H1 (cell line): ENCODE results near the gene ENO2. TPM values are rescaled to one million over a fixed set of nuclear protein-coding genes. Genes with fewer than 3 reads are reported as not detected.

Source experiments
- CBX5 ChIP-seq: fragments of 300-800, 300-1000 bp; sonication (generic); IDR thresholded peaks from 2 replicates; pipeline ENCODE4 v1.7.1; 2016; ENCODE audit warnings: antibody characterized with exemption, low read length, low read depth
- CTBP2 ChIP-seq: IDR thresholded peaks from 2 replicates; pipeline ENCODE4 v1.7.0; 2011; ENCODE audit warnings: borderline replicate concordance, mild to moderate bottlenecking, moderate library complexity, mixed read lengths, low read length; ENCODE audit not compliant: insufficient read depth, insufficient read length
- EGR1 ChIP-seq: IDR thresholded peaks from 2 replicates; pipeline ENCODE4 v1.6.1; 2011; ENCODE audit warnings: low read depth, low read length, borderline replicate concordance
- EZH2 ChIP-seq: fragments of 200-600 bp; sonication (generic); IDR thresholded peaks from 2 replicates; pipeline ENCODE4 v1.7.1; 2012; ENCODE audit warnings: low read depth, mild to moderate bottlenecking, moderate library complexity, low read length, inconsistent platforms; ENCODE audit not compliant: severe bottlenecking
- FOSL1 ChIP-seq: IDR thresholded peaks from 2 replicates; pipeline ENCODE4 v1.6.1; 2011; ENCODE audit warnings: mild to moderate bottlenecking, low read depth, low read length, moderate library complexity; ENCODE audit not compliant: insufficient read depth
- KDM4A ChIP-seq: IDR thresholded peaks from one replicate; pipeline ENCODE4 v1.7.1; 2012; ENCODE audit warnings: low read depth, mild to moderate bottlenecking, moderate library complexity, low read length, inconsistent platforms; ENCODE audit not compliant: severe bottlenecking
- MAFK ChIP-seq: IDR thresholded peaks from 2 replicates; pipeline ENCODE4 v1.6.1; 2012; ENCODE audit warnings: low read depth, mild to moderate bottlenecking, improper control_type of control experiment, low read length
- RBBP5 ChIP-seq: IDR thresholded peaks from 2 replicates; pipeline ENCODE4 v1.7.1; 2012; ENCODE audit warnings: low read depth, mild to moderate bottlenecking, inconsistent platforms, low read length, moderate library complexity, borderline replicate concordance
- TAF7 ChIP-seq: optimal IDR thresholded peaks from 2 replicates; pipeline ENCODE3; 2011; ENCODE audit warnings: low read depth, mild to moderate bottlenecking, inconsistent platforms, low read length, moderate library complexity, borderline replicate concordance
- TBP ChIP-seq: IDR thresholded peaks from 2 replicates; pipeline ENCODE4 v1.6.1; 2011; ENCODE audit warnings: low read depth, low read length, improper control_type of control experiment
- TCF12 ChIP-seq: IDR thresholded peaks from 2 replicates; pipeline ENCODE4 v1.6.1; 2011; ENCODE audit warnings: low read depth, mild to moderate bottlenecking, low read length
- polyA plus RNA-seq, 7 experiments: library from polyadenylated mRNA; depleted of rRNA in 3 of 7; stranded (reverse) in 5 of 7; unstranded in 2 of 7; fragments of >200 nt in 5 of 7; fragments of 200-250 nt in 2 of 7; gene quantifications; 1 replicate in 5 of 7; 2 replicates in 1 of 7; 4 replicates in 1 of 7; pipeline versions ENCODE4 v1.2.1 to v1.2.3, GENCODE V29; 2011 to 2013; ENCODE audit warnings: missing spikeins in 2 of 7, mixed read lengths in 2 of 7
- total RNA-seq: library from RNA; stranded (reverse); fragmentation: NEBNext Ultra II Directional; extraction: Animal tissue kit (Norgen Biotek cat#: 25700); gene quantifications from 2 replicates; pipeline ENCODE4 v1.2.1, GENCODE V29; 2021
- TF ChIP-seq, protein P1 (sequence below): IDR thresholded peaks from 2 replicates; pipeline ENCODE4 v1.6.1; 2012; ENCODE audit warnings: low read length, inconsistent platforms

Gene ENO2
- total and polyA plus RNA-seq, 2 of the 8 experiments (the other 6 are each of a cell fraction or from before 2014, with no cell fraction given): 92.4 to 102 TPM

DNA sequence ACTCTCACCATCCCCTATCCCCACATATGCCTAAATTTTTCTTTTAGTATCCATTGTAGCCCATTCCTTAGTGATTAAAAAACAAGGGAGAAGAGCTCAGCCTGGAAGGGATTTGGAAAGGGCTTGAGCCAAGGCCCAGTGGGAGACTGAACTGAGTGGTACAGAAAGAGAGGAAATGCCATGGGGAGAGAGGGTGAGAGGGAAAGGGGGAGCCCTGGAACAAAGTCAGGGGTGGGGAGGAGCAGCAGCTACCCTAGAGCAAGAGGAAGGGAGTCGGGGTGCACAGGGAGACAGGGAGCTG is 10.8 kb downstream of the ENO2 start (continued):
- no peak for TF ChIP-seq TCF12
- TF ChIP-seq EGR1: 0 out of 2 replicates have a peak, but pooled peaks have one; percentile 9
- TF ChIP-seq TAF7: no peak
- TF ChIP-seq MAFK: no peak
- no peak for TF ChIP-seq EZH2
- TF ChIP-seq RBBP5: no peak
- no peak for TF ChIP-seq CBX5
- TF ChIP-seq TBP: no peak
- TF ChIP-seq FOSL1: no peak
- TF ChIP-seq, protein P1, sequence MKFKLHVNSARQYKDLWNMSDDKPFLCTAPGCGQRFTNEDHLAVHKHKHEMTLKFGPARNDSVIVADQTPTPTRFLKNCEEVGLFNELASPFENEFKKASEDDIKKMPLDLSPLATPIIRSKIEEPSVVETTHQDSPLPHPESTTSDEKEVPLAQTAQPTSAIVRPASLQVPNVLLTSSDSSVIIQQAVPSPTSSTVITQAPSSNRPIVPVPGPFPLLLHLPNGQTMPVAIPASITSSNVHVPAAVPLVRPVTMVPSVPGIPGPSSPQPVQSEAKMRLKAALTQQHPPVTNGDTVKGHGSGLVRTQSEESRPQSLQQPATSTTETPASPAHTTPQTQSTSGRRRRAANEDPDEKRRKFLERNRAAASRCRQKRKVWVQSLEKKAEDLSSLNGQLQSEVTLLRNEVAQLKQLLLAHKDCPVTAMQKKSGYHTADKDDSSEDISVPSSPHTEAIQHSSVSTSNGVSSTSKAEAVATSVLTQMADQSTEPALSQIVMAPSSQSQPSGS: no peak
- no peak for TF ChIP-seq KDM4A
- TF ChIP-seq CTBP2: no peak
